ENCODE data around the gene CHST3. TPM values are rescaled to one million over a fixed set of nuclear protein-coding genes. Genes with fewer than 3 reads are reported as not detected.
A peak's percentile ranks its signal among the peaks of the same experiment; 100 is the strongest.

CHST3 gene
- total RNA-seq, 1 experiment from 2014 or later = 14.1 TPM

GRCh38 chr10:71948496-71949067, 15.6 kb upstream of the CHST3 start:
- DNase-seq (ENCODE audit: low spot score) = no peak

DNA sequence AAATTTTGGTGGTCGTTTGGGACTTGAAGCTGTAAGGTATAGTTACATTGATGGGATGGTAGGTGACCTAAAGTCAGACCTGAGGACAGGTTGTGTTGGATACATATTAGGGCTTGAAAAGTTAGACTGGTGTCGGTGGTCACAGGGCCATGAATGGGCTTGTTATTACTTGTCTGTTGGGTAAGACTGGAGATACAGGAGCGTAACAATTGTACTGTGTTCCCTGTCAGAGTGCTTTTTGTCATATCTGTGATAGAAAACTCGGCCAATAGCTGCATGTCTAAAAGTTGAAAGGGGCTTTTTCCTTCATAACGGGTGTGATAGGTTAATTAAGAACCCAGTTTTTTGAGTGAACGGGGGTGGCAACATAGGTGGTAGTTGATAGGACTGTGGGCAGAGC, 13.5 kb upstream of the CHST3 start:
- no peak for DNase-seq (ENCODE audit: low spot score)

DNA sequence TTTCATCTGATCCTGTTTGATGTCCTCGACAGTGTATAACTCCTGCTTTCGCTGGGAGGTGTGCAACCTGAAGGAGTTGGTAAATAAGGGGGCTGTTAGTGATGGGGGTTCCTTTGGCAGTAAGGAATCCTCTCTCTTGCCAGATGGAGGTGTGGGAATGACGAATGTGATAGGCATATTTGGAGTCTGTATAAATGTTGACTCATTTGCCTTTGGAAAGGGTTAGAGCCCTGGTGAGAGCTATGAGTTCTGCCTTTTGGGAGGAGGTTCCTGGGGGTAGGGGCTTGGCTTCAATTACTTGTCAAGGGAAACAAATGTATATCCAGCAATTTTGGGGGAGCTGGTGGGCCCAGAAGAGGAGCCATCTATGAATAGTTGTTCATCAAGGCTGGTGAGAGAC, 11.4 kb upstream of the CHST3 start:
- no peak for DNase-seq (ENCODE audit: low spot score)

DNA sequence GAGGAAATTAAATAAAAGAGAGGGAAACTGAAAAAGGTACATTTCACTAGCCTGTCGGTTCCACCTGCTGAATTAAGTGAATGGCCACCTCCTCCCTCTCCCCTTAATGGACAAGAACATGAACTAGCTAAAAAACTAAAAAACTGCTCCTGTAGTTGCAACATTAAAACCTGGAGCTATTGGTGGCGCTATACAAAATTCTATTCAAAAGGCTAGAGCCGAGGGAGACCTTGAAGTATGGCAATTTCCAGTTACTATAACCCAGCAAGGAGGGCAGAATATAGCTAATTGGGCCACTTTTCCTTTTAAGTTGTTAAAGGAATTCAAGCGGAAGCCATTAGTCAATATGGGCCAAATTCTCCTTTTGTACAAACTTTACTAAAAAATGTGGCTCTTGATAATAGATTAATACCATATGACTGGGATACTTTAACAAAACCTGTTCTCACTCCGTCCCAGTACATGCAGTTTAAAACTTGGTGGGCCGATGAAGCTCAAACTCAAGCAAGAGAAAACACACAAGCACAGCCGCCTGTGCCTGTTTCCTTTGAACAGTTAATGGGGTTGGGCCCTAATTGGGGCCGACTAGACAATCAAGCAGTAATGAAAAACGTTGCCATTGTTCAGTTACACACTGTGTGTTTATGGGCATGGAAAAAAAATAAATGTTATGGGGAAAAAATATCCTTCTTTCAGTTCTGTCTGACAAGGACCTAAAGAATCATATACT, 6.5 kb upstream of the CHST3 start:
- DNase-seq (ENCODE audit: low spot score) = no peak

- DNase-seq (ENCODE audit: low spot score) = no peak
Observed at GRCh38 chr10:71959526-71959925, 4.7 kb upstream of the CHST3 start.

DNA sequence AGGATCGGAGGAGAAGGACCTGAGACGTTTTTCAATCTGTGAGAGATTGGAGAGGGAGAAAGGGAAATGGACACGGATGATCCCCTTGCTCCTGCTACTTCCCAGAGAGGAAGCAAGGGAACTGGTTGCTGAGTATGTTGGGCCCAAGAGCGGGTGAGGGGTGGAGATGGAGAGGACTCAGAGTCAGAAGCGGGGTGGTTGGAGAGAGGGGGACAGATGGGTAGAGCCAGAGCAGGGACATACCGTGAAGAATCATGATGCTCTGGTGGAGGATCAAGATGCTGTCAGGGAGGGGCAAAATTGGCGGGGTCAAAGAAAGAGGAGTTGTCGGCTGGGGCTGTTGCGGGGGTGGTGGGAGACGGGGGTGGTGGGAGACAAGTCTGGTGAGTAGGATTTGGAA, 2.4 kb upstream of the CHST3 start:
- no peak for DNase-seq (ENCODE audit: low spot score)

- no peak for DNase-seq (ENCODE audit: low spot score)
Observed at GRCh38 chr10:71962901-71963300, 1.3 kb upstream of the CHST3 start.

- no peak for DNase-seq (ENCODE audit: low spot score)
Observed at GRCh38 chr10:71963351-71964097, 671 bp upstream of the CHST3 start.

DNA sequence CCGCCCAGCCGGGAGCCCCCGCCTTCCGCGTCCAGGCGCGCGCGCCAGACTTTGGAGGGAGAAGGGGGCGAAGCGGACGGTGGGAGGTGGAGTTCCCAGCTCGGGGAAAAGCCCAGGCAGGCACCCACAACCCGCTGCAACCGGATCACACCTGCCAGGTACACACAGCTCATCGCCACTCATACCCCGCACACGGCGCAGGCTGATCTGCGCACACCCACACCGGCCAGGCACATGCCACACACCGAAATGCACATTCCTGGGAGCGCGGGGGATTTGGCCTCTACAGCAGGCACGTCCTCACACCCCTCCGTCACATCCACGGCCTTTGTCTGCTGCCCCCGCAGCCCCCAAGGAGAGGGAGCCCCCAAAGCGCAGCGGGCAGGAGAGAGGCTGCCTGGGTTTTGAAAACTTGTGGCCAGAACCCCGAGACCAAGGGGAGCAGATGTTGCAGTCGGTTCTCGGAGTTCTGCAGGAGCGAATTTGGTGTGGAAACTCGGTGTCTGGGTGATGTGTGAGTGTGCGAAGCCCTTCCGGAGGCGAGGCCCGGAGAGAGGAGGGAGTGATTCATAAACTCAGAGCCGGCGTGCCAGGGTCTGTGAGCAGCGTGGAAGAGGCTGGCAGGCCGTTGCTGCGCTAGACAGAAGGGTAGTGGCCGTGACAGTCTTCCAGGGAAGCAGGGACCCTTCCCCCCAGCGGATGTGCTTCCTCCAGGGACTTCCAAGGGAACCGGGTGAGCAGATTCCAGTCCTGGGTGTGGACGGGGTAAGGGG, 734 bp downstream of the CHST3 start:
- peak; percentile 22 for DNase-seq (ENCODE audit: low spot score)

DNA sequence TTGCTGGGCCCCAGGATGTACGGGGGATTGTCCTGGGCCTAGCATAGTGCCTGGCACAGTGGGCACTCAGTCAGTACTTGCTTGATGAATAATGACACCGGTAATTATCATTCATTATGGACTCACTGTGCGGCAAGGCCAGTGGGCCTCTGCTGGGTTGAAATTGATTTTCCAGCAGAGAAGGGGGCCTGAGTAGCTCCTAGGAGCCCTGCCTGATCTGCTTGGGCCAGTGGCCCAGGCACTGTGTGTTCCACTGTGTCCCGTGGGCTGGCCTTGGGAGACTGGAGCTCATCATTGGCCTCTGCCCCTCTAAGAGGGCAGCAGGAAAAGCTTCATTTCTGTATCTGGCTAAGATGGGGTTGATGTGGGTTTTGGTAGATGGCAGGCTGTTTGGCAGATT, 1.4 kb downstream of the CHST3 start:
- no peak for DNase-seq (ENCODE audit: low spot score)

- DNase-seq (ENCODE audit: low spot score) = no peak
Observed at GRCh38 chr10:71966046-71967004, 2.1 kb downstream of the CHST3 start.

DNA sequence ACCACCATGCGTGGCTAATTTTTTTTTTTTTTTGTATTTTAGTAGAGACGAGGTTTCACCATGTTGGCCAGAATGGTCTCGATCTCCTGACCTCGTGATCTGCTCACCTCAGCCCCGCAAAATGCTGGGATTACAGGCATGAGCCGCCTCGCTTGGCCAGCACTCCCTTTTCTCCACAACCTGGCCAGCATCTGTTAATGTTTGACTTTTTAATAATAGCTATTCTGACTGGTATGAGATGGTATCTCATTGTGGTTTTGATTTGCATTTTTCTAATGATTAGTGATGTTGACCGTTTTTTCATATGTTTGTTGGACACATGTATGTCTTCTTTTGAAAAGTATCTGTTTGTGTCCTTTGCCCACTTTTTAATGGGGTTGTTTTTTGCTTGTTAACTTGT, 3.8 kb downstream of the CHST3 start:
- DNase-seq (ENCODE audit: low spot score) = peak; percentile 70

- peak; percentile 71 for DNase-seq (ENCODE audit: low spot score)
Observed at GRCh38 chr10:71968553-71969474, 4.6 kb downstream of the CHST3 start.

DNA sequence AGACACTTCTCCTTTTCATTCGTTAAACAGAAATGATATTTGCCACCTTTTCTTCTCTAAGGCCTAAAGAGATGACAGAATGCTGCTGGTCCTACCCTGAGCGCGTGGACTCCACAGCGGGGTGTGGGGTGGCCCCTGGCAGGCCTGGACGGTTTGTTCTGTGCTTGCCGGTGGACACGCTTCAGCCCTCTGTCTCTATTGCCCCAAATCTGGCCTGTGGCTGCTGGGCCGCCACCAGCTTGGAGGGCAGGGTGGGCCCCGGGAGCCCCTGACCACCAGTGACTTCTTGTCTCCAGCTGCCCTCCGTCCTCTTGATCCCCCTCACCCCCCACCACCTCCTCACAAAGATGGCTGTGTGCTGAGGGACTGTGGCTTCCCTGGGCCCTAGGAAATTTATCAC, 5.7 kb downstream of the CHST3 start:
- no peak for DNase-seq (ENCODE audit: low spot score)

DNA sequence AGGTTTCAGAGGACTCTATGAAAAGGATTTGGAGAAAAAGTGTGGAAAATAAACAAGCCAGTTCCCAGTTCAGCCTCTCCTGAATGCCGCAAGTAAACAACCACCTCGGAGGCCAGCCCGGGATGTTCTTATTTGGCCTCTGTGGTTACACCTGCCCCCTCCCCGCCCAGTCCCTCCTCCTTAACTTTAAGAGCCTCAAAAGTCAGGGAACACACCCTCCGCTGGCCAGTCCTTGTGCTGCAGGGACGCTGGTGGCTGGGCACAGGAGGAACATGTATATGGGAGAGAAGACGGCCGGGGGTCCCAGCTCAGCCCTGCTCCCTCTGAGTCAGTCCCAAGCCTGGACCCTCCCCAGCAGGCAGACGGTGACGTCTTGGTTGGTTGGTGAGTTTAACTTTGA, 6.1 kb downstream of the CHST3 start:
- DNase-seq (ENCODE audit: low spot score) = peak; percentile 66

GRCh38 chr10:71970869-71971268, 6.7 kb downstream of the CHST3 start:
- no peak for DNase-seq (ENCODE audit: low spot score)

- DNase-seq (ENCODE audit: low spot score) = no peak
Observed at GRCh38 chr10:71971311-71971731, 7.1 kb downstream of the CHST3 start.

GRCh38 chr10:71971769-71972555, 7.8 kb downstream of the CHST3 start:
- DNase-seq (ENCODE audit: low spot score) = no peak
